H9 (cell line): ENCODE results near the gene DELE1. TPM values are rescaled to one million over a fixed set of nuclear protein-coding genes. Genes with fewer than 3 reads are reported as not detected.

Source experiments
- DNase-seq: peaks from one replicate; pipeline ENCODE4 v3.0.0-alpha.2; 2017
- H2AFZ ChIP-seq: one replicate; pipeline ENCODE4 v1.6.1; 2013; ENCODE audit warnings: mild to moderate bottlenecking, low read length, control low read depth, moderate library complexity
- H2AK5ac ChIP-seq: 2 replicates; pipeline ENCODE4 v1.6.1; 2013; ENCODE audit warnings: low read length, control low read depth, mixed read lengths; ENCODE audit not compliant: insufficient read length
- H2BK120ac ChIP-seq: one replicate; pipeline ENCODE4 v1.6.1; 2013; ENCODE audit warnings: low read depth, mild to moderate bottlenecking, low read length, control low read depth, inconsistent platforms; ENCODE audit not compliant: poor library complexity, severe bottlenecking
- H2BK12ac ChIP-seq: 2 replicates; pipeline ENCODE4 v1.6.1; 2013; ENCODE audit warnings: low read length, control low read depth, mixed read lengths, low read depth; ENCODE audit not compliant: insufficient read length
- H2BK15ac ChIP-seq: 2 replicates; pipeline ENCODE4 v1.6.1; 2013; ENCODE audit warnings: low read depth, low read length, control low read depth
- H2BK20ac ChIP-seq: one replicate; pipeline ENCODE4 v1.6.1; 2013; ENCODE audit warnings: low read depth, mild to moderate bottlenecking, low read length, control low read depth, inconsistent platforms; ENCODE audit not compliant: poor library complexity, severe bottlenecking
- H2BK5ac ChIP-seq: 2 replicates; pipeline ENCODE4 v1.6.1; 2013; ENCODE audit warnings: low read length, control low read depth, mixed read lengths; ENCODE audit not compliant: insufficient read length
- H3K14ac ChIP-seq: 2 replicates; pipeline ENCODE4 v1.6.1; 2013; ENCODE audit warnings: low read length, control low read depth; ENCODE audit not compliant: insufficient read depth
- H3K18ac ChIP-seq: 2 replicates; pipeline ENCODE4 v1.6.1; 2013; ENCODE audit warnings: low read depth, mild to moderate bottlenecking, mixed read lengths, low read length, control low read depth; ENCODE audit not compliant: insufficient read length
- H3K23ac ChIP-seq: 2 replicates; pipeline ENCODE4 v1.6.1; 2013; ENCODE audit warnings: low read length, control low read depth, mixed read lengths, low read depth; ENCODE audit not compliant: insufficient read length
- H3K23me2 ChIP-seq: 2 replicates; pipeline ENCODE4 v1.6.1; 2013; ENCODE audit warnings: low read depth, mild to moderate bottlenecking, mixed read lengths, low read length, control low read depth; ENCODE audit not compliant: insufficient read length, poor library complexity, severe bottlenecking
- H3K27ac ChIP-seq: 2 replicates; pipeline ENCODE4 v1.5.1; 2013; ENCODE audit warnings: low read length, control low read depth, mixed read lengths, low read depth; ENCODE audit not compliant: insufficient read length
- H3K27me3 ChIP-seq: 2 replicates; pipeline ENCODE4 v1.6.1; 2013; ENCODE audit warnings: low read length, control low read depth, inconsistent platforms; ENCODE audit not compliant: insufficient read depth
- H3K4ac ChIP-seq: 2 replicates; pipeline ENCODE4 v1.6.1; 2013; ENCODE audit warnings: low read depth, mild to moderate bottlenecking, control low read depth, inconsistent platforms, low read length, moderate library complexity
- H3K4me1 ChIP-seq: 2 replicates; pipeline ENCODE4 v1.6.1; 2013; ENCODE audit warnings: low read length, control low read depth, inconsistent platforms; ENCODE audit not compliant: insufficient read depth
- H3K4me2 ChIP-seq: 2 replicates; pipeline ENCODE4 v1.6.1; 2013; ENCODE audit warnings: low read length, control low read depth, mixed read lengths; ENCODE audit not compliant: insufficient read length, insufficient read depth
- H3K56ac ChIP-seq: 2 replicates; pipeline ENCODE4 v1.6.1; 2013; ENCODE audit warnings: low read depth, mild to moderate bottlenecking, mixed read lengths, low read length, control low read depth; ENCODE audit not compliant: insufficient read length
- H3K79me1 ChIP-seq: 2 replicates; pipeline ENCODE4 v1.6.1; 2013; ENCODE audit warnings: low read depth, mild to moderate bottlenecking, moderate library complexity, low read length, control low read depth, inconsistent platforms; ENCODE audit not compliant: insufficient read depth, poor library complexity, severe bottlenecking
- H3K79me2 ChIP-seq: 2 replicates; pipeline ENCODE4 v1.6.1; 2013; ENCODE audit warnings: low read length, control low read depth, inconsistent platforms; ENCODE audit not compliant: insufficient read depth
- H3K9ac ChIP-seq: 2 replicates; pipeline ENCODE4 v1.6.1; 2013; ENCODE audit warnings: low read length, control low read depth, mixed read lengths; ENCODE audit not compliant: insufficient read length; ENCODE audit errors: extremely low read depth
- H3K9me3 ChIP-seq: one replicate; pipeline ENCODE4 v1.6.1; 2013; ENCODE audit warnings: low read depth, low read length, inconsistent platforms; ENCODE audit not compliant: control insufficient read depth
- H3T11ph ChIP-seq: one replicate; pipeline ENCODE4 v1.6.1; 2013; ENCODE audit warnings: mild to moderate bottlenecking, low read length, control low read depth, inconsistent platforms
- H4K20me1 ChIP-seq: one replicate; pipeline ENCODE4 v1.6.1; 2013; ENCODE audit not compliant: control insufficient read depth, insufficient read length, insufficient read depth
- H4K5ac ChIP-seq: 2 replicates; pipeline ENCODE4 v1.6.1; 2013; ENCODE audit warnings: low read depth, mild to moderate bottlenecking, mixed read lengths, low read length, control low read depth; ENCODE audit not compliant: insufficient read length
- H4K8ac ChIP-seq: replicated peaks from 2 replicates; pipeline ENCODE4 v1.6.1; 2013; ENCODE audit warnings: low read length, control low read depth, mixed read lengths, low read depth; ENCODE audit not compliant: insufficient read length
- H4K91ac ChIP-seq: 2 replicates; pipeline ENCODE4 v1.6.1; 2013; ENCODE audit warnings: low read depth, mild to moderate bottlenecking, moderate library complexity, mixed read lengths, low read length, control low read depth; ENCODE audit not compliant: insufficient read length
- H3K27ac Mint-ChIP-seq, 3 experiments: 2 replicates in 2 of 3; 3 replicates in 1 of 3; pipeline ENCODE4 v1.8.0; 2020 to 2021; ENCODE audit warnings: mixed read lengths in 3 of 3, mild to moderate bottlenecking in 1 of 3, moderate library complexity in 1 of 3
- H3K27me3 Mint-ChIP-seq: 2 replicates; pipeline ENCODE4 v1.8.0; 2021; ENCODE audit warnings: low read depth, mild to moderate bottlenecking, moderate library complexity, mixed read lengths
- H3K36me3 Mint-ChIP-seq, 3 experiments: 2 replicates in 2 of 3; 3 replicates in 1 of 3; pipeline ENCODE4 v1.8.0; 2020 to 2021; ENCODE audit warnings: low read depth in 3 of 3, mixed read lengths in 3 of 3; ENCODE audit not compliant: insufficient read depth in 1 of 3
- H3K4me1 Mint-ChIP-seq, 2 experiments: 2 replicates each; pipeline ENCODE4 v1.8.0; 2020; ENCODE audit warnings: mixed read lengths in 2 of 2
- H3K4me3 Mint-ChIP-seq, 2 experiments: 2 replicates in 1 of 2; 3 replicates in 1 of 2; pipeline ENCODE4 v1.8.0; 2020 to 2021; ENCODE audit warnings: mild to moderate bottlenecking in 2 of 2, mixed read lengths in 2 of 2, moderate library complexity in 1 of 2
- H3K9me3 Mint-ChIP-seq, 2 experiments: 2 replicates in 1 of 2; 3 replicates in 1 of 2; pipeline ENCODE4 v1.8.0; 2020; ENCODE audit warnings: mild to moderate bottlenecking in 2 of 2, mixed read lengths in 2 of 2, moderate library complexity in 1 of 2
- CTCF ChIP-seq: fragments of 200-600 bp; sonication (generic); conservative IDR thresholded peaks from 3 replicates; pipeline ENCODE4 v1.8.0; 2021; ENCODE audit warnings: antibody characterized with exemption, mild to moderate bottlenecking
- WGBS: extraction: QIAGEN DNeasy Blood & Tissue Kit; methylation state at CpG from one replicate; pipeline ENCODE4 v1.1.7; 2013; ENCODE audit warnings: missing lambda C conversion rate, low lambda C conversion rate, mixed read lengths; ENCODE audit not compliant: insufficient read length; ENCODE audit errors: extremely low coverage; 5-methylcytosine and 5-hydroxymethylcytosine counted together
- total RNA-seq: library from RNA; stranded (reverse); gene quantifications from 2 replicates; pipeline ENCODE4 v1.2.1, GENCODE V29; 2021

The DELE1 gene
- total RNA-seq, 1 experiment from 2014 or later = 75.3 TPM

- no peak overlapping the region for H4K91ac ChIP-seq
- no peak for DNase-seq
- peaks cover 4% of the 10 kb centered on the region for H3K27me3 Mint-ChIP-seq
- no peak overlapping the region for H3K4me2 ChIP-seq
- H3K23me2 ChIP-seq = no peaks in the 10 kb centered on the region
- no peak overlapping the region for H3K27ac Mint-ChIP-seq
- H3K27me3 ChIP-seq = no peaks in the 10 kb centered on the region; the same call in 1 of the 2 replicates
- H3K14ac ChIP-seq = no peak overlapping the region; the same call in 1 of the 2 replicates
- peaks cover 6 to 9% of the 10 kb centered on the region in 2 experiments for H3K4me1 Mint-ChIP-seq
- no peak overlapping the region for H3K56ac ChIP-seq
- H2BK15ac ChIP-seq = no peak overlapping the region
- no peak overlapping the region for H2AK5ac ChIP-seq
- whole genome bisulfite sequencing = no CpG with 5 or more reads among the region's 5 CpGs
- H2BK120ac ChIP-seq = no peak overlapping the region
- H3K4me1 ChIP-seq = no peaks in the 10 kb centered on the region; the same call in 1 of the 2 replicates
- no peaks in the 10 kb centered on the region for H3K79me2 ChIP-seq
- H2BK5ac ChIP-seq = no peak overlapping the region
- H4K5ac ChIP-seq = no peak overlapping the region
- no peak for TF ChIP-seq CTCF
- no peak overlapping the region for H3K4me3 Mint-ChIP-seq
- H3K18ac ChIP-seq = no peak overlapping the region
- H3K9ac ChIP-seq = no peak overlapping the region
- no peaks in the 10 kb centered on the region for H3K9me3 ChIP-seq
- no peaks in the 10 kb centered on the region for H3K9me3 Mint-ChIP-seq
- H4K20me1 ChIP-seq = no peaks in the 10 kb centered on the region
- H3K27ac ChIP-seq = no peak overlapping the region
- no peak overlapping the region for H2AFZ ChIP-seq
- H3K79me1 ChIP-seq = no peaks in the 10 kb centered on the region
- no peak overlapping the region for H3K4ac ChIP-seq
- H2BK12ac ChIP-seq = no peak overlapping the region
- no peak overlapping the region for H3K23ac ChIP-seq
- H3T11ph ChIP-seq = no peak overlapping the region
- no peak overlapping the region for H2BK20ac ChIP-seq
- H3K36me3 Mint-ChIP-seq = no peaks in the 10 kb centered on the region
- H4K8ac ChIP-seq = no peak overlapping the region
Observed at GRCh38 chr5:141902015-141902814, 21.5 kb upstream of the DELE1 start.
